MM.1S (cell line): ENCODE results near the gene KIAA0513.
A peak's percentile ranks its signal among the peaks of the same experiment; 100 is the strongest.

ENCODE experiments used
- DNase-seq: peaks from one replicate; pipeline ENCODE4 v3.0.0-alpha.2; 2015
- H2AFZ ChIP-seq: fragments of 300-600 bp; sonication (generic); 2 replicates; pipeline ENCODE4 v1.6.0; 2016; ENCODE audit warnings: antibody characterized with exemption, low read length
- H3F3A ChIP-seq: fragments of 300-600 bp; sonication (generic); 2 replicates; pipeline ENCODE4 v1.6.1; 2016; ENCODE audit warnings: mild to moderate bottlenecking, antibody characterized with exemption, low read length, moderate library complexity, mixed read lengths; ENCODE audit not compliant: insufficient read depth
- H3K27ac ChIP-seq: fragments of 300-600 bp; sonication (generic); 2 replicates; pipeline ENCODE4 v1.5.1; 2016; ENCODE audit warnings: mild to moderate bottlenecking, low read length
- H3K27me3 ChIP-seq: fragments of 300-600 bp; sonication (generic); replicated peaks from 2 replicates; pipeline ENCODE4 v1.6.0; 2016; ENCODE audit warnings: low read length; ENCODE audit not compliant: insufficient read depth
- H3K36me3 ChIP-seq: fragments of 300-600 bp; sonication (generic); replicated peaks from 2 replicates; pipeline ENCODE4 v1.6.1; 2016; ENCODE audit warnings: mild to moderate bottlenecking, low read length, mixed read lengths; ENCODE audit not compliant: insufficient read depth
- H3K4me1 ChIP-seq: fragments of 300-600 bp; sonication (generic); 2 replicates; pipeline ENCODE4 v1.6.1; 2016; ENCODE audit warnings: low read length, mixed read lengths
- H3K4me2 ChIP-seq: fragments of 300-600 bp; sonication (generic); 2 replicates; pipeline ENCODE4 v1.6.0; 2016; ENCODE audit warnings: low read depth, low read length
- H3K4me3 ChIP-seq: fragments of 300-600 bp; sonication (generic); 2 replicates; pipeline ENCODE4 v1.5.1; 2016; ENCODE audit warnings: low read length, mixed read lengths
- H3K79me2 ChIP-seq: fragments of 300-600 bp; sonication (generic); 2 replicates; pipeline ENCODE4 v1.6.1; 2016; ENCODE audit warnings: mixed run types, low read length, mixed read lengths
- H3K9ac ChIP-seq: fragments of 300-600 bp; sonication (generic); 2 replicates; pipeline ENCODE4 v1.6.1; 2016; ENCODE audit warnings: low read length, mixed read lengths
- H3K9me2 ChIP-seq: fragments of 300-600 bp; sonication (generic); replicated peaks from 2 replicates; pipeline ENCODE4 v1.6.1; 2016; ENCODE audit warnings: mild to moderate bottlenecking, low read length, mixed read lengths; ENCODE audit not compliant: insufficient read depth
- H3K9me3 ChIP-seq: fragments of 300-600 bp; sonication (generic); replicated peaks from 2 replicates; pipeline ENCODE4 v1.6.1; 2016; ENCODE audit warnings: mild to moderate bottlenecking, low read length, mixed read lengths; ENCODE audit not compliant: insufficient read depth
- H4K20me1 ChIP-seq: fragments of 300-600 bp; sonication (generic); 2 replicates; pipeline ENCODE4 v1.6.1; 2016; ENCODE audit warnings: mild to moderate bottlenecking, low read length, moderate library complexity, mixed read lengths; ENCODE audit not compliant: insufficient read depth
- CTCF ChIP-seq: fragments of 300-600 bp; sonication (generic); IDR thresholded peaks from 2 replicates; pipeline ENCODE4 v1.5.1; 2016; ENCODE audit warnings: antibody characterized with exemption, low read length, mixed read lengths
- EZH2 ChIP-seq: fragments of 300-600 bp; sonication (generic); optimal IDR thresholded peaks from 2 replicates; pipeline ENCODE3; 2017; ENCODE audit warnings: low read depth, mild to moderate bottlenecking, antibody characterized with exemption, low read length, mixed read lengths
- EZH2phosphoT487 ChIP-seq: fragments of 300-600 bp; sonication (generic); IDR thresholded peaks from 2 replicates; pipeline ENCODE4 v1.6.1; 2018; ENCODE audit warnings: antibody characterized with exemption, low read length

KIAA0513 gene

GRCh38 chr16:85007496-85008214 lies 19.9 kb upstream of the KIAA0513 start:
- H3K27ac ChIP-seq: no peak overlapping the region
- DNase-seq: no peak
- H3K9ac ChIP-seq: no peak overlapping the region
- no peaks in the 10 kb centered on the region for H3K9me2 ChIP-seq
- no peaks in the 10 kb centered on the region for H3K27me3 ChIP-seq
- no peaks in the 10 kb centered on the region for H3K9me3 ChIP-seq
- H3K4me3 ChIP-seq: no peak overlapping the region
- no peak overlapping the region for H2AFZ ChIP-seq
- H3F3A ChIP-seq: no peaks in the 10 kb centered on the region
- TF ChIP-seq EZH2 (no peak), CTCF (no peak), EZH2phosphoT487 (no peak)
- no peak overlapping the region for H3K4me2 ChIP-seq
- H4K20me1 ChIP-seq: no peaks in the 10 kb centered on the region
- no peaks in the 10 kb centered on the region; the same call in 1 of the 2 replicates for H3K4me1 ChIP-seq
- peaks cover 52% of the 10 kb centered on the region for H3K79me2 ChIP-seq
- no peaks in the 10 kb centered on the region for H3K36me3 ChIP-seq

- no peak overlapping the region for H3K27ac ChIP-seq
Observed at GRCh38 chr16:85008271-85008670, 19.3 kb upstream of the KIAA0513 start.

GRCh38 chr16:85010446-85010930 lies 17.1 kb upstream of the KIAA0513 start:
- H3K9me2 ChIP-seq: no peaks in the 10 kb centered on the region
- peak overlapping the region; percentile 56; the same call in 1 of the 2 replicates for H2AFZ ChIP-seq
- peak overlapping the region; percentile 65; the same call in 1 of the 2 replicates for H3K9ac ChIP-seq
- no peak for TF ChIP-seq EZH2phosphoT487
- H3K4me2 ChIP-seq: peak overlapping the region; percentile 77
- no peaks in the 10 kb centered on the region for H3K9me3 ChIP-seq
- H3K27me3 ChIP-seq: no peaks in the 10 kb centered on the region
- no peak overlapping the region for H3K27ac ChIP-seq
- H3K4me3 ChIP-seq: peak overlapping the region; percentile 76
- H3K79me2 ChIP-seq: peaks cover 24% of the 10 kb centered on the region
- DNase-seq: no peak
- H3F3A ChIP-seq: no peaks in the 10 kb centered on the region
- no peaks in the 10 kb centered on the region; the same call in 1 of the 2 replicates for H3K4me1 ChIP-seq
- no peaks in the 10 kb centered on the region for H3K36me3 ChIP-seq
- H4K20me1 ChIP-seq: no peaks in the 10 kb centered on the region

More at GRCh38 chr16:85008271-85008670, 19.3 kb upstream of the KIAA0513 start:
- no peak overlapping the region for H3K9ac ChIP-seq
- H3K4me1 ChIP-seq: no peaks in the 10 kb centered on the region; the same call in 1 of the 2 replicates
- H3K9me3 ChIP-seq: no peaks in the 10 kb centered on the region
- no peak for DNase-seq
- H3F3A ChIP-seq: no peaks in the 10 kb centered on the region
- TF ChIP-seq EZH2phosphoT487: no peak
- TF ChIP-seq CTCF: no peak
- no peak overlapping the region for H2AFZ ChIP-seq
- H3K79me2 ChIP-seq: peaks cover 46% of the 10 kb centered on the region
- H3K4me3 ChIP-seq: no peak overlapping the region
- no peaks in the 10 kb centered on the region for H3K9me2 ChIP-seq
- no peaks in the 10 kb centered on the region for H4K20me1 ChIP-seq
- H3K4me2 ChIP-seq: no peak overlapping the region
- H3K27me3 ChIP-seq: no peaks in the 10 kb centered on the region
- H3K36me3 ChIP-seq: no peaks in the 10 kb centered on the region
